ENCODE measurements around the gene CRMP1. TPM values are rescaled to one million over a fixed set of nuclear protein-coding genes. Genes with fewer than 3 reads are reported as not detected.

CRMP1 gene
- total RNA-seq, 2 donors from 2014 or later = 0.37 to 1.1 TPM

GRCh38 chr4:5824635-5825034 is 68.3 kb downstream of the CRMP1 start:
- Histone ChIP-seq H3K36me3 (peaks cover 16% of the 10 kb centered on the region), H3K27ac (no peak overlapping the region), H3K4me1 (peaks cover 0 to 9% of the 10 kb centered on the region in 2 donors), H3K9me3 (no peaks in the 10 kb centered on the region), H3K27me3 (no peaks in the 10 kb centered on the region), H3K4me3 (no peak overlapping the region)
- TF ChIP-seq, protein P1, sequence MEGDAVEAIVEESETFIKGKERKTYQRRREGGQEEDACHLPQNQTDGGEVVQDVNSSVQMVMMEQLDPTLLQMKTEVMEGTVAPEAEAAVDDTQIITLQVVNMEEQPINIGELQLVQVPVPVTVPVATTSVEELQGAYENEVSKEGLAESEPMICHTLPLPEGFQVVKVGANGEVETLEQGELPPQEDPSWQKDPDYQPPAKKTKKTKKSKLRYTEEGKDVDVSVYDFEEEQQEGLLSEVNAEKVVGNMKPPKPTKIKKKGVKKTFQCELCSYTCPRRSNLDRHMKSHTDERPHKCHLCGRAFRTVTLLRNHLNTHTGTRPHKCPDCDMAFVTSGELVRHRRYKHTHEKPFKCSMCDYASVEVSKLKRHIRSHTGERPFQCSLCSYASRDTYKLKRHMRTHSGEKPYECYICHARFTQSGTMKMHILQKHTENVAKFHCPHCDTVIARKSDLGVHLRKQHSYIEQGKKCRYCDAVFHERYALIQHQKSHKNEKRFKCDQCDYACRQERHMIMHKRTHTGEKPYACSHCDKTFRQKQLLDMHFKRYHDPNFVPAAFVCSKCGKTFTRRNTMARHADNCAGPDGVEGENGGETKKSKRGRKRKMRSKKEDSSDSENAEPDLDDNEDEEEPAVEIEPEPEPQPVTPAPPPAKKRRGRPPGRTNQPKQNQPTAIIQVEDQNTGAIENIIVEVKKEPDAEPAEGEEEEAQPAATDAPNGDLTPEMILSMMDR (IDR thresholded peaks at IDR 0.05) = peak in 1 of 2 donors; percentile 37
- DNase-seq (ENCODE audit: low spot score) = no peak

DNA sequence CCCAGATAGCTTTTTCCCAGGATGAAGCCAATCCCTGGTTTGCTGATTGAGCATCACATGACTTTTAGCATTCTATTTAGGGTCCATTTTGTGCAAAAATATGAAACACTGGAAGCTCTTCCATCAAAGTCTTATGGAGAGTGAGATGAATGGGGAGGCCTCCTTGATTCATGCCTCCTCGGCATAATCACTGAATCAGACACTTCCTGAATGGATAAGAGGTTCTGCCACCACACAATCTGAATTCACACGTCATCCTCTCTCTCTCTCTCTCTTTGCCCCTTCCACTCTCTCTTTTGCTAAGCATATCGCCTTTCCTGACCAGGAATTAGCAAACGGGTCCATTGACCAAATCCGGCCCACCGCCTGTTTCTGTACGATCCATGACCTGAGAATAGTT is 68.7 kb downstream of the CRMP1 start:
- Histone ChIP-seq H3K4me1 (peaks cover 0 to 9% of the 10 kb centered on the region in 2 donors), H3K9me3 (no peaks in the 10 kb centered on the region), H3K27me3 (no peaks in the 10 kb centered on the region), H3K27ac (no peak overlapping the region), H3K36me3 (peaks cover 16% of the 10 kb centered on the region), H3K4me3 (no peak overlapping the region)
- TF ChIP-seq, protein P1 (IDR thresholded peaks at IDR 0.05) = no peak
- DNase-seq (ENCODE audit: low spot score) = no peak

GRCh38 chr4:5823542-5824211 is 69.2 kb downstream of the CRMP1 start:
- peaks cover 16% of the 10 kb centered on the region for H3K36me3 ChIP-seq
- no peaks in the 10 kb centered on the region for H3K27me3 ChIP-seq
- H3K9me3 ChIP-seq = no peaks in the 10 kb centered on the region
- TF ChIP-seq, protein P1 (IDR thresholded peaks at IDR 0.05) = no peak
- H3K27ac ChIP-seq = no peak overlapping the region
- H3K4me3 ChIP-seq = no peak overlapping the region
- no peak for DNase-seq (ENCODE audit: low spot score)
- H3K4me1 ChIP-seq = peaks cover 0 to 9% of the 10 kb centered on the region in 2 donors

DNA sequence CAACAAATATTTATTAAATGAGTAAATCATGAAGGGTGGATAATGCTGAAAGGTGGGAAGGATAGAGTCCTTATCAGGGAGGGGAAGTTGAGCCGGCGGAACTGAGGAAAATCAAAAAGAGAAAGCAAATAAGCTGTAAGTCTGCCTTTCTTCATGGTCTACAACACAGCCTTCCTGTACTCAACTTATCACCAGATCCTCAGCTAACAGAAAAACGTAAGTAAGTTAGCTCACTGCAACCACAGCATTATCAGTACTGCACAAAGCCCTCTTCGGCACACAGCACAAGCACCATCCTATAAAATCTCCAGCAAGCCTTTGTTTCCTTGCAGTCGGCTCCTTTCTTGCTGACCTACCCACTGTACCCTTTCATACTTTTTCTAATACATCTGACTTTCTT is 70.3 kb downstream of the CRMP1 start:
- no peaks in the 10 kb centered on the region for H3K9me3 ChIP-seq
- H3K36me3 ChIP-seq = peaks cover 16% of the 10 kb centered on the region
- H3K4me3 ChIP-seq = no peak overlapping the region
- no peaks in the 10 kb centered on the region for H3K27me3 ChIP-seq
- no peak for DNase-seq (ENCODE audit: low spot score)
- TF ChIP-seq, protein P1 (IDR thresholded peaks at IDR 0.05) = no peak
- H3K27ac ChIP-seq = no peak overlapping the region
- H3K4me1 ChIP-seq = peaks cover 0 to 9% of the 10 kb centered on the region in 2 donors

DNA sequence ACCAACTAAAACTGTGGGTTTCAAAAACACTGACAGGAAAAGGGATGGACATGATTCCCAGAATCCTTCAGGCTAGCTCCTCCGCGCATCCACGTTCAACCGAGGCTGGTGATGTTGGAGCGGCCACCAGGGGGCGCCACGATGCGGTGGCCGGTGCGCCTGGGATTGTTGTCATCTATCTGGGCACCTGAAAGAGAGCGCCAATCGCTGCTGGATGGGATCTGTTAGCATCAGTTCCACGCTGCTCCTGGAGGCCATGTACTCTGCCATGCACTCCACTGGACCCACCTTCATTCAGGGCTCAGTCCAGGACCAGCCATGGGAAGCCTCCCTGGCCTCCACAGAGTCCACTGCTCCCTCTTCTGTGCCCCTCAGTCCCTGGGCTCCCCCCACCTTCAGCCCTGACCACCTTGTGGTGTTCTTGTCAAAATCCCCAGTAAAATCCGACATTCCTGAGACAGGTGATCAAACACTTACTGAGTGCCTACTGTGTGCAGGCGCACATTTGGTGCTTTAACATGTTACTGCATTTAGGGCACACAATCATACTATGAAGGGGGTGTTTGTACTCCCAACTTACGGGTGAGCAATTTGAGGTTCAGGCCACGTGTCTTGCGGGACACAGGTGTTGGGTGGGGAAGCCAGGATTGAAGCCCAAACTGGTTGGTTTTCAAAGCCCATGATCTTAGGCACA is 71.1 kb downstream of the CRMP1 start:
- Histone ChIP-seq H3K9me3 (no peaks in the 10 kb centered on the region), H3K36me3 (peaks cover 16% of the 10 kb centered on the region), H3K27ac (no peak overlapping the region), H3K27me3 (no peaks in the 10 kb centered on the region), H3K4me3 (no peak overlapping the region), H3K4me1 (peaks cover 0 to 2% of the 10 kb centered on the region in 2 donors)
- TF ChIP-seq, protein P1 (IDR thresholded peaks at IDR 0.05) = peak; percentile 17 to 59
- DNase-seq (ENCODE audit: low spot score) = no peak

All from right atrium auricular region (tissue), 2 donors.